ENCODE measurements around the gene ASAP3. TPM values are rescaled to one million over a fixed set of nuclear protein-coding genes. Genes with fewer than 3 reads are reported as not detected.

ASAP3 gene
- total and polyA plus RNA-seq, 9 of the 15 experiments (the other 6 are each of a cell fraction or from before 2014, with no cell fraction given): 1.7 to 31.2 (median 17.4) TPM

GRCh38 chr1:23522244-23522982 is 38.4 kb upstream of the ASAP3 start:
- TF ChIP-seq ZNF696 (CRISPR knock-in tag; conservative IDR thresholded peaks at IDR 0.05) (no peak), E2F4 (CRISPR knock-in tag; IDR thresholded peaks at IDR 0.05; ENCODE audit: low read depth) (no peak), CEBPB (tag; IDR thresholded peaks at IDR 0.05) (peak; percentile 56; the same call in 1 of the 2 replicates), RBM25 (IDR thresholded peaks at IDR 0.05; ENCODE audit: low read depth, low read length, severe bottlenecking) (peak; percentile 75), PTRF (tag; IDR thresholded peaks at IDR 0.05) (no peak), KDM1A (IDR thresholded peaks at IDR 0.05) (peak; percentile 63 to 65; a peak in 3 of 4 replicates), RCOR1 (IDR thresholded peaks at IDR 0.05; ENCODE audit: borderline replicate concordance in 1 of 2, low read depth in 2 of 2, low read length in 2 of 2) (peak in 1 of 2 experiments; percentile 35; a peak in 2 of 4 replicates), CBX1 (IDR thresholded peaks at IDR 0.05; ENCODE audit: low read depth) (0 out of 2 replicates have a peak, but pooled peaks have one; percentile 34), ADNP (tag; IDR thresholded peaks at IDR 0.05) (peak; percentile 68), HDAC2 (IDR thresholded peaks at IDR 0.05) (peak; percentile 30; the same call in 1 of the 2 replicates), BCOR (IDR thresholded peaks at IDR 0.05) (peak; percentile 90), SMARCA5 (IDR thresholded peaks at IDR 0.05) (peak; percentile 59; the same call in 1 of the 2 replicates)
- BruUV-seq (replicated peaks): no TSS peak
- FAIRE-seq: peak; percentile 19
- Histone ChIP-seq H3K79me2 (ENCODE audit: control insufficient read depth, insufficient read depth, low read length) (peaks cover 30% of the 10 kb centered on the region), H3K36me3 (ENCODE audit: control insufficient read depth, insufficient read depth, low read length) (peaks cover 86% of the 10 kb centered on the region), H3K27ac (ENCODE audit: extremely low read depth, low read depth, low read length) (no peak overlapping the region), H3K9me3 (replicated peaks; ENCODE audit: control insufficient read depth, insufficient read depth, low read depth, low read length) (no peaks in the 10 kb centered on the region; the same call in 1 of the 2 replicates), H4K20me1 (replicated peaks; ENCODE audit: control insufficient read depth, insufficient read depth, low read length) (peaks cover 19% of the 10 kb centered on the region), H3K9ac (ENCODE audit: insufficient read depth in 1 of 2, low read depth in 2 of 2, low read length in 2 of 2) (no peak overlapping the region), H3K4me1 (replicated peaks in 1 of 2; ENCODE audit: control insufficient read depth in 2 of 2, insufficient read depth in 2 of 2, low read length in 2 of 2) (peaks cover 17 to 23% of the 10 kb centered on the region in 2 experiments; a peak in 4 of 5 replicates), H3K4me3 (no peak overlapping the region), H3K9me1 (ENCODE audit: control insufficient read depth, insufficient read depth, low read length) (peaks cover 14% of the 10 kb centered on the region), H2AFZ (ENCODE audit: low read depth, low read length) (no peak overlapping the region), H3K27me3 (ENCODE audit: control insufficient read depth in 2 of 2, insufficient read depth in 2 of 2, low read length in 2 of 2) (no peaks in the 10 kb centered on the region), H3K4me2 (ENCODE audit: insufficient read depth, low read length) (no peak overlapping the region)
- intact Hi-C loops (cut with micrococcal nuclease) (no loop called here), in situ Hi-C loops (cut with MboI) (no loop called here)
- DNase-seq (ENCODE audit: extremely low read depth in 1 of 4, low spot score in 3 of 4): no peak
- POLR2A ChIA-PET: interaction anchor here (0.5 kb wide), 1 partner anchor 124 kb away, joined by 3 read pairs; no protein-coding TSS in a partner anchor
- 88% methylated on average over 7 of the region's 7 CpGs for WGBS (ENCODE audit: insufficient coverage, low coverage, missing lambda C conversion rate)
- CTCF ChIA-PET (ENCODE audit: low intra/inter-chr PET ratio): no interaction called here
- no peak for ATAC-seq
